Heart left ventricle (tissue), 16 donors: Measurements from ENCODE around the gene TP53AIP1. TPM values are rescaled to one million over a fixed set of nuclear protein-coding genes. Genes with fewer than 3 reads are reported as not detected.
"Not testable (repeated sequence)": the region's sequence is repeated elsewhere in the genome, so short reads cannot be mapped to it uniquely, and the experiment has no call there.

Experiments used
- ATAC-seq, 4 donors: fragments of 200-7000 bp; cut with Tn5 transposase; one replicate each; pipeline ENCODE4 v1.9.1; 2020 to 2022; ENCODE audit warnings: moderate library complexity in 4 of 4, mild to moderate bottlenecking in 3 of 4, moderate number of reproducible peaks in 1 of 4
- DNase-seq, 5 donors: peaks; one replicate each; pipeline ENCODE4 v3.0.0-alpha.2; 2020
- H3K27ac ChIP-seq, 12 donors: fragments of 200-600 bp; sonication (generic) in 4 of 12; one replicate each; pipeline versions ENCODE4 v1.5.0 to v1.8.0; 2016 to 2022; ENCODE audit warnings: mild to moderate bottlenecking in 2 of 12
- H3K27me3 ChIP-seq, 9 donors: fragments of 200-600 bp; sonication (generic) in 2 of 9; one replicate each; pipeline versions ENCODE4 v1.5.1 to v1.8.0; 2016 to 2022; ENCODE audit warnings: mild to moderate bottlenecking in 3 of 9
- H3K36me3 ChIP-seq, 9 donors: fragments of 200-600 bp; sonication (generic) in 2 of 9; one replicate each; pipeline versions ENCODE4 v1.5.0 to v1.8.0; 2018 to 2022; ENCODE audit warnings: mild to moderate bottlenecking in 2 of 9
- H3K4me1 ChIP-seq, 12 donors: fragments of 200-600 bp; sonication (generic) in 4 of 12; one replicate each; pipeline versions ENCODE4 v1.5.0 to v1.8.0; 2016 to 2022; ENCODE audit warnings: mild to moderate bottlenecking in 3 of 12
- H3K4me3 ChIP-seq, 12 donors: fragments of 200-600 bp; sonication (generic) in 4 of 12; one replicate each; pipeline versions ENCODE4 v1.5.0 to v1.8.0; 2017 to 2022; ENCODE audit warnings: mild to moderate bottlenecking in 9 of 12, moderate library complexity in 4 of 12
- H3K9me3 ChIP-seq, 12 donors: fragments of 200-600 bp; sonication (generic) in 4 of 12; one replicate each; pipeline versions ENCODE4 v1.5.0 to v1.8.0; 2016 to 2022; ENCODE audit warnings: mild to moderate bottlenecking in 1 of 12
- CTCF ChIP-seq, 12 donors: fragments of 200-600 bp; sonication (generic) in 4 of 12; IDR thresholded peaks; one replicate each; pipeline versions ENCODE4 v1.5.0 to v1.8.0; 2018 to 2022; ENCODE audit warnings: antibody characterized with exemption in 12 of 12, mild to moderate bottlenecking in 5 of 12
- POLR2A ChIP-seq, 2 donors: fragments of 450-650 bp; IDR thresholded peaks; one replicate each; pipeline ENCODE4 v1.6.1; 2017; ENCODE audit warnings: antibody characterized with exemption in 2 of 2, mild to moderate bottlenecking in 2 of 2, moderate library complexity in 2 of 2
- WGBS, 4 donors: extraction: QIAGEN DNeasy Blood & Tissue Kit in 2 of 4; methylation state at CpG; one replicate each; pipeline versions ENCODE4 v1.1.5 to v1.1.7; 2013 to 2018; 5-methylcytosine and 5-hydroxymethylcytosine counted together
- intact Hi-C, 10 donors: fragments of 100-400 bp; cut with DNase I; formaldehyde crosslinking; loops; one replicate each; pipeline versions ENCODE4 v1.11.1 to v1.14.2; 2022
- polyA plus RNA-seq, 2 donors: library from polyadenylated mRNA; stranded (reverse); fragments of 200-250 nt; gene quantifications; one replicate each; pipeline ENCODE4 v1.2.3, GENCODE V29; 2013
- total RNA-seq, 9 donors: library from RNA; depleted of rRNA in 2 of 9; stranded (reverse); fragments of >200 nt in 2 of 9; fragmentation: NEBNext Ultra II Directional in 3 of 9; extraction: Animal tissue kit (Norgen Biotek cat#: 25700) in 3 of 9; gene quantifications; one replicate each; pipeline versions ENCODE4 v1.1.0 to v1.2.4, GENCODE V29; 2016 to 2023
- donor health status: ischemic (EF 13 %, LVEDD 7.1; RV severe dilation, severe dysfunction).
- donor health status: healthy with polysubstance abuse.
- donor health status: DM: no; HTN: yes; CAD: no.
- donor health status: DM: no; HTN: no; CAD: no.
- donor health status: ischemic (EF 25% LVEDD 6.9; RV normal size, moderate dysfunction).
- donor health status: ischemic (EF 25% LVEDD 5.7; RV mildly dilated, moderate dysfunction).
- donor health status: healthy.
- donor health status: DM: yes; HTN: yes; CAD: no.
- donor health status: ischemic (EF 35%, LVEDD 5.7; RV mildly dilated, moderate dysfunction).
- donor health status: nonischemic (EF 11% LVEDD 7.7; RV severe dilation, severe dysfunction).
- donor health status: DM: yes; HTN: yes; CAD: no.
- donor health status: PGD.
- donor health status: ischemic (EF 29% LVEDD 5.4; RV normal size, mild dysfunction).
- donor health status: nonischemic (EF 23%, LVEDD 6.1; RV moderate dilation, normal function).

The TP53AIP1 gene
- total and polyA plus RNA-seq, 11 donors = 0.01 TPM; not detected in 10

GRCh38 chr11:128924104-128924503, 18.6 kb downstream of the TP53AIP1 start:
- Histone ChIP-seq H3K36me3 (no peaks in the 10 kb centered on the region), H3K27ac (no peak overlapping the region), H3K27me3 (no peaks in the 10 kb centered on the region), H3K4me1 (peaks cover 0 to 11% (median 0%) of the 10 kb centered on the region in 12 donors), H3K9me3 (no peaks in the 10 kb centered on the region), H3K4me3 (no peak overlapping the region)
- no peak for ATAC-seq
- intact Hi-C loops = no loop called here
- TF ChIP-seq CTCF (IDR thresholded peaks at IDR 0.05) (no peak), POLR2A (IDR thresholded peaks at IDR 0.05) (no peak)
- WGBS, 4 donors = 80 to 86% (median 85%) methylated on average over 7 of the region's 7 CpGs
- DNase-seq = no peak

GRCh38 chr11:128921793-128922192, 20.9 kb downstream of the TP53AIP1 start:
- DNase-seq = no peak
- WGBS, 4 donors = 74 to 94% (median 90%) methylated on average over 4 of the region's 4 CpGs
- TF ChIP-seq CTCF (IDR thresholded peaks at IDR 0.05) = no peak
- TF ChIP-seq POLR2A (IDR thresholded peaks at IDR 0.05) = no peak

GRCh38 chr11:128920666-128921065, 22.0 kb downstream of the TP53AIP1 start:
- WGBS, 4 donors = 82 to 88% (median 84%) methylated on average over 14 to 15 of the region's 15 CpGs
- ATAC-seq = no peak
- TF ChIP-seq CTCF (IDR thresholded peaks at IDR 0.05) (no peak), POLR2A (IDR thresholded peaks at IDR 0.05) (no peak)
- H3K27me3 ChIP-seq = no peaks in the 10 kb centered on the region
- no peaks in the 10 kb centered on the region for H3K36me3 ChIP-seq
- no peaks in the 10 kb centered on the region for H3K9me3 ChIP-seq
- no peak overlapping the region for H3K4me3 ChIP-seq
- no peaks in the 10 kb centered on the region for H3K4me1 ChIP-seq
- no peak for DNase-seq
- intact Hi-C loops = no loop called here
- no peak overlapping the region for H3K27ac ChIP-seq

More at GRCh38 chr11:128921793-128922192, 20.9 kb downstream of the TP53AIP1 start:
- intact Hi-C loops = no loop called here
- H3K4me3 ChIP-seq = no peak overlapping the region
- no peaks in the 10 kb centered on the region for H3K9me3 ChIP-seq
- ATAC-seq = no peak
- H3K36me3 ChIP-seq = no peaks in the 10 kb centered on the region
- H3K27me3 ChIP-seq = no peaks in the 10 kb centered on the region
- no peak overlapping the region for H3K27ac ChIP-seq
- H3K4me1 ChIP-seq = no peaks in the 10 kb centered on the region

GRCh38 chr11:128919635-128920034, 23.0 kb downstream of the TP53AIP1 start:
- H3K27ac ChIP-seq, H3K27me3 ChIP-seq, ATAC-seq, DNase-seq, H3K4me1 ChIP-seq, H3K36me3 ChIP-seq, H3K9me3 ChIP-seq, H3K4me3 ChIP-seq: not testable (repeated sequence)
- WGBS, 4 donors = 74 to 86% (median 83%) methylated on average over 7 of the region's 7 CpGs
- intact Hi-C loops = loop anchor here in 1 of 10 donors (5.0 kb wide), 1 partner anchor 38 kb away; no protein-coding TSS in a partner anchor

- H3K27ac ChIP-seq = no peak overlapping the region
- no peaks in the 10 kb centered on the region for H3K9me3 ChIP-seq
- intact Hi-C loops = loop anchor here in 1 of 10 donors (5.0 kb wide), 1 partner anchor 38 kb away; no protein-coding TSS in a partner anchor
- peaks cover 0 to 11% (median 0%) of the 10 kb centered on the region in 12 donors for H3K4me1 ChIP-seq
- H3K4me3 ChIP-seq = no peak overlapping the region
- ATAC-seq (no peak), DNase-seq (no peak)
- H3K27me3 ChIP-seq = no peaks in the 10 kb centered on the region
- H3K36me3 ChIP-seq = no peaks in the 10 kb centered on the region
- WGBS, 4 donors = 67 to 80% (median 74%) methylated on average over 5 of the region's 5 CpGs
- TF ChIP-seq POLR2A (IDR thresholded peaks at IDR 0.05) = no peak
- no peak for TF ChIP-seq CTCF (IDR thresholded peaks at IDR 0.05)
Measured at GRCh38 chr11:128919216-128919615, 23.5 kb downstream of the TP53AIP1 start.
